ENCODE results near the gene YBX3. TPM values are rescaled to one million over a fixed set of nuclear protein-coding genes. Genes with fewer than 3 reads are reported as not detected.

Gene YBX3
- total RNA-seq, 2 donors from 2014 or later = 612 to 1,061 TPM

DNA sequence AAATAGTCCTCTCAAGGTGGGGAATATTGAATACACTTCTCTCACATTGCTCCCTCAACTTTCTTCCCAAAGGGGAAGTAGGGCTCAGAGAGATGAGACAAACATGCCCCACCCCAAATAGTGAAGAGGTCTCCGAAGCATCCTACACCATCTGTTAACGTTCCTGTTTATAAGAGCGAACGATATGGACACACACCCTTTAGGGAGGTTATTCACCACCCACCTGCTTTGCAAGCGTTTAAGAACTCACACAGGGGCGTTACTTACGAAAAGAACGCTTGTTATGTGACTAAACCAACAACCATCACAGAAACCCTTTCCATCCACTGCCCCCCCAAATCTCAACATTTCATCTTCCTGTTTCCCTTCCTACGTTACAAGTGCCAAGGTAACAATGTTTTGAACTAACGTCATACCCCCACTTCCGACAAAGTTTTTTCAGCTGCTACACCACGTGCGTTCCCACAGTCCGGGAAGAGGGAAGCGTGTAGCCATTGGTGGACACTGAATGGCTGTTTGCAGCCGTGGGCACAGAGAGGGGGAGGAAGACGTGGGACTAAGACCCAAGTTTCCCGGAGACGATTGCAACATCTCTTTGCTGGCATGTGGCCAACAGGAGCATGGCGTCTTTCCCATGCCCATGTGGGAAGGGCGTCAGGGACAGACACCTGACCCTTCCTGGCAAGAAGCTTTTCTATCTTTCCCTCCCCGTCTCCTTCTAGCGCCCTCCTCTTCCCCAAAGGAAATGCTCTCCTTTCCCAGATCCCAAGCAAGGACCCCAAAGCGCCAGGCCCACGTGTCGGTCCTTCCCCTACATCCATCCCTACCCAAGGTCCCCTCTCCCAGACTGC lies 1.2 kb downstream of the YBX3 start:
- peaks cover 0 to 56% of the 10 kb centered on the region in 2 donors for H3K4me1 ChIP-seq

DNA sequence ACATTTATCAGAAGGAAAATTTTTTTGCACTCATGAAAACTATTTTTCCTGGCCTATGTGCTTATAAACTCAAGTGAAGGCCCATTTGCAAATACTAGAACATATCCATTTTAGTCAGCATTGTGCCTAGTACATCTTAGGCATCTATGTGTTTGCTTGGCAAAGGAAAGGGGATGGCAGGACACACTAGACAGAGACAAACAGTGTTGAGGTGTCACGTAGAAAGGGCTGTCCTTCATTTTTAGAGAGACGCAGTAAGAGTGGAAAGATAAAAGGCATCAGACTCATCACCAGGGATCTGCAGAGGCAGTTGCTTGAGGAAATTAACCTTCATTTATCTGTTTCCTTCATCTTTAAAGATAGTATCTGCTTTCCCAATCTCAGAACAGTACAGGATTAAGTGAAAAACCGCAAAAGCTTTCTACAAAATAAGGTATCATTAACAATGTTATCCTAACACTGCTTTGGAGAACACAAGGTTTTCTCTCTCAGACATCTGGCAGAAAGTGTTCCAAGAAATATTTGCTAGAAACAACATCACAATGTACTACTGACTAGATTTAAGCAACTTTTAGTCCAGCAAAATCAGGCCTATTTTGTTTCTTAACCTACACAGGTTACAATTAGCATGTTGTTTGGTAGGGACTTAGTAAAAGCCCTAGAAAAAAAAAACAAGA lies 2.0 kb downstream of the YBX3 start:
- Histone ChIP-seq H3K4me3 (peak overlapping the region; percentile 63 to 95), H3K4me1 (peaks cover 0 to 63% of the 10 kb centered on the region in 2 donors), H3K27me3 (no peaks in the 10 kb centered on the region), H3K9me3 (no peaks in the 10 kb centered on the region), H3K27ac (peak overlapping the region; percentile 98 to 99), H3K36me3 (peaks cover 4% of the 10 kb centered on the region)
- TF ChIP-seq, protein P1, sequence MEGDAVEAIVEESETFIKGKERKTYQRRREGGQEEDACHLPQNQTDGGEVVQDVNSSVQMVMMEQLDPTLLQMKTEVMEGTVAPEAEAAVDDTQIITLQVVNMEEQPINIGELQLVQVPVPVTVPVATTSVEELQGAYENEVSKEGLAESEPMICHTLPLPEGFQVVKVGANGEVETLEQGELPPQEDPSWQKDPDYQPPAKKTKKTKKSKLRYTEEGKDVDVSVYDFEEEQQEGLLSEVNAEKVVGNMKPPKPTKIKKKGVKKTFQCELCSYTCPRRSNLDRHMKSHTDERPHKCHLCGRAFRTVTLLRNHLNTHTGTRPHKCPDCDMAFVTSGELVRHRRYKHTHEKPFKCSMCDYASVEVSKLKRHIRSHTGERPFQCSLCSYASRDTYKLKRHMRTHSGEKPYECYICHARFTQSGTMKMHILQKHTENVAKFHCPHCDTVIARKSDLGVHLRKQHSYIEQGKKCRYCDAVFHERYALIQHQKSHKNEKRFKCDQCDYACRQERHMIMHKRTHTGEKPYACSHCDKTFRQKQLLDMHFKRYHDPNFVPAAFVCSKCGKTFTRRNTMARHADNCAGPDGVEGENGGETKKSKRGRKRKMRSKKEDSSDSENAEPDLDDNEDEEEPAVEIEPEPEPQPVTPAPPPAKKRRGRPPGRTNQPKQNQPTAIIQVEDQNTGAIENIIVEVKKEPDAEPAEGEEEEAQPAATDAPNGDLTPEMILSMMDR (IDR thresholded peaks at IDR 0.05) = no peak
- no peak for DNase-seq (ENCODE audit: low spot score)

More for the DNA sequence above, 1.2 kb downstream of the YBX3 start:
- no peaks in the 10 kb centered on the region for H3K27me3 ChIP-seq
- no peaks in the 10 kb centered on the region for H3K9me3 ChIP-seq
- H3K36me3 ChIP-seq = no peaks in the 10 kb centered on the region
- peak overlapping the region; percentile 98 to 99 for H3K27ac ChIP-seq
- peak; percentile 98 for DNase-seq (ENCODE audit: low spot score)
- TF ChIP-seq, protein P1 (IDR thresholded peaks at IDR 0.05) = no peak
- peak overlapping the region; percentile 63 to 95 for H3K4me3 ChIP-seq

DNA sequence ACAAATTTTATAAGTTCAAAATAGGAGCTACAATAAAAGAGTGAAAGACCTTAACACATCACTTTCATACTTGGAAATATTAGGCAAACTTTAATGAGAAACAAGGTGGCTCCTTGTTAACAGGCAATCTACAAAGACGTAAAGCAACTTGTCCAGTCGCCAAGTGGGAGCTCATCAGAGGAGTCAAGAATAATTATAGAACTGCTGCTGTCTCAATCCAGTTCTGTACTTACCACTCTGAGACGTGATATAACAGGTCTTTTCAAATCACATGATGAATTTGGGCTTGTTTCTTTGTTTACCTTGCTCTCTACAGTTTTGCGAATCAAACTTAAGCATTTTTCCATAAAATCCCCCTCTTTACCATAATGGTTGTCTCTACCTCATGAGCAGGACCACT lies 3.6 kb downstream of the YBX3 start:
- TF ChIP-seq, protein P1 (IDR thresholded peaks at IDR 0.05) = no peak
- no peak overlapping the region for H3K4me3 ChIP-seq
- H3K27ac ChIP-seq = peak overlapping the region; percentile 98 to 99
- no peak for DNase-seq (ENCODE audit: low spot score)
- peaks cover 0 to 66% of the 10 kb centered on the region in 2 donors for H3K4me1 ChIP-seq
- peaks cover 20% of the 10 kb centered on the region for H3K36me3 ChIP-seq
- H3K9me3 ChIP-seq = no peaks in the 10 kb centered on the region
- H3K27me3 ChIP-seq = no peaks in the 10 kb centered on the region

DNA sequence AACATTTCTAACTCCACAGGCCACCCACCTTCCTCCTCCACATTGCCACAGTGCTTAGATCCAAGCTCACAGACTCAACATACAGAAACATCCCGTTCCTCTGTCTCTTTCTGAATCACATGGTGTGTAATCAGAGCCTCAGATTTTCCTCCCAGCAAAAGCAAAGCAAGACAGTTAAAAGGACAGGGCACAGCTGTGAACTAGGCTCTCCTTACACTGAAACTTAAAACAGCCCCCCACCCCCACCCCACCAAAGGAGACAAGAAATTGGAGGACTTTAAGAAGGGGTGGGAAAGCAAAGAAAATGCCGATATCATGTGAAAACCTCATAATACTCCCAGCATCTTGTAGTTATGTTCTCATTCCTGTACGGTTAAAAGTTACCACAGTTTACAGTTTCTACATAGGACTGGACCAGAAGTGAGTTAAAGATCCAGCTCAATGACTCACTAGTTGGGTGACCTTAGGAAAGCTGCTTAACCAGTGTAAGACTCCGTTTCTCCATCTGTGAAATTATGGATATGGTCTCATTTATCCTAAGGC lies 4.8 kb downstream of the YBX3 start:
- Histone ChIP-seq H3K36me3 (peaks cover 32% of the 10 kb centered on the region), H3K9me3 (no peaks in the 10 kb centered on the region), H3K4me1 (peaks cover 0 to 58% of the 10 kb centered on the region in 2 donors), H3K27me3 (no peaks in the 10 kb centered on the region), H3K27ac (peak overlapping the region; percentile 98 to 99), H3K4me3 (no peak overlapping the region)
- TF ChIP-seq, protein P1 (IDR thresholded peaks at IDR 0.05) = no peak
- no peak for DNase-seq (ENCODE audit: low spot score)

DNA sequence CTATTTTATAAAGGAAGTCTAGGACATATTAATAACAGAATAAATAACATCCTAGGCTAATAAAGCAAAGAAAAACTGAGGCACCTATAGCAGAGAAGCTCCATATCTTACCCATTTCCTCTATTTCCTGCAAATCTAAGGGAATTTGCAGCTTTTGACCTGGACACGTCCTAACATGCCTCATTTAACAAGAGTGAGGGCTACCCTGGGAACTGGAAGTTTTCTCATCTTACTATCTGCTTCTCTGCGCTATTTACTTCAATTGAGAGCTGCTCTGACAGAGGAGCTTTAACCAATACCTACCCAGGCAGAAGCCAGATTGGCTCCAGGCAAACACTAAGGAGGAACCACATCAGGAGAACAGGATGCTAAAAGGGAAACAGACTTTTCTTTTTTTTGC lies 5.7 kb downstream of the YBX3 start:
- TF ChIP-seq, protein P1 (IDR thresholded peaks at IDR 0.05) = no peak
- Histone ChIP-seq H3K4me1 (peaks cover 0 to 58% of the 10 kb centered on the region in 2 donors), H3K36me3 (peaks cover 41% of the 10 kb centered on the region)

More for the DNA sequence above, 5.7 kb downstream of the YBX3 start:
- no peaks in the 10 kb centered on the region for H3K9me3 ChIP-seq
- no peak overlapping the region for H3K4me3 ChIP-seq
- no peaks in the 10 kb centered on the region for H3K27me3 ChIP-seq
- H3K27ac ChIP-seq = peak overlapping the region; percentile 98 to 99
- no peak for DNase-seq (ENCODE audit: low spot score)
